NCI-H2029 (cell line): ENCODE measurements around the gene LAMTOR3.
A peak's percentile ranks its signal among the peaks of the same experiment; 100 is the strongest.

Source experiments
- DNase-seq: peaks from one replicate; lab custom pipeline; 2025; lab: John Stamatoyannopoulos, UW

The LAMTOR3 gene

GRCh38 chr4:99894161-99894997, at the start of gene LAMTOR3:
Gene LAMTOR3 (minus strand): TSS chr4:99894427. CDS start chr4:99893963, 464 bp downstream.
- DNase-seq: peak; percentile 92

GRCh38 chr4:99938243-99938753, 44.1 kb upstream of the LAMTOR3 start:
- DNase-seq: no peak

- no peak for DNase-seq
Observed at GRCh38 chr4:99934891-99935290, 40.7 kb upstream of the LAMTOR3 start.

GRCh38 chr4:99927566-99927965, 33.3 kb upstream of the LAMTOR3 start:
- no peak for DNase-seq

- no peak for DNase-seq
Observed at GRCh38 chr4:99921174-99921573, 26.9 kb upstream of the LAMTOR3 start.

GRCh38 chr4:99918656-99919055, 24.4 kb upstream of the LAMTOR3 start:
- DNase-seq: no peak

GRCh38 chr4:99917575-99917974, 23.3 kb upstream of the LAMTOR3 start:
- DNase-seq: no peak

- DNase-seq: no peak
Observed at GRCh38 chr4:99915449-99915848, 21.2 kb upstream of the LAMTOR3 start.

- DNase-seq: no peak
Observed at GRCh38 chr4:99894998-99895397, 771 bp upstream of the LAMTOR3 start.

- DNase-seq: no peak
Observed at GRCh38 chr4:99893839-99894160, 427 bp downstream of the LAMTOR3 start.

GRCh38 chr4:99893029-99893428, 1.2 kb downstream of the LAMTOR3 start:
- no peak for DNase-seq

GRCh38 chr4:99891351-99891750, 2.9 kb downstream of the LAMTOR3 start:
- no peak for DNase-seq

GRCh38 chr4:99887837-99888236, 6.4 kb downstream of the LAMTOR3 start:
- DNase-seq: no peak

- DNase-seq: no peak
Observed at GRCh38 chr4:99886146-99886545, 8.1 kb downstream of the LAMTOR3 start.

- no peak for DNase-seq
Observed at GRCh38 chr4:99885687-99886086, 8.5 kb downstream of the LAMTOR3 start.

GRCh38 chr4:99885063-99885664, 9.1 kb downstream of the LAMTOR3 start:
- peak; percentile 20 for DNase-seq

- DNase-seq: no peak
Observed at GRCh38 chr4:99879458-99879857, 14.8 kb downstream of the LAMTOR3 start.

- DNase-seq: no peak
Observed at GRCh38 chr4:99878604-99879003, 15.6 kb downstream of the LAMTOR3 start.

- DNase-seq: no peak
Observed at GRCh38 chr4:99876946-99877345, 17.3 kb downstream of the LAMTOR3 start.

- DNase-seq: no peak
Observed at GRCh38 chr4:99875071-99875470, 19.2 kb downstream of the LAMTOR3 start.

- no peak for DNase-seq
Observed at GRCh38 chr4:99872570-99872969, 21.7 kb downstream of the LAMTOR3 start.

GRCh38 chr4:99868126-99868596, 26.1 kb downstream of the LAMTOR3 start:
- DNase-seq: no peak

GRCh38 chr4:99863804-99864203, 30.4 kb downstream of the LAMTOR3 start:
- no peak for DNase-seq
